Measurements from ENCODE around the gene PGLYRP2.

The PGLYRP2 gene

GRCh38 chr19:15426485-15427349 lies 52.6 kb downstream of the PGLYRP2 start:
- H3K4me3 Mint-ChIP-seq: no peak overlapping the region
- peaks cover 7% of the 10 kb centered on the region for H3K27me3 Mint-ChIP-seq (ENCODE audit: low read depth, poor library complexity)
- TF ChIP-seq CTCF (IDR thresholded peaks at IDR 0.05): no peak
- H3K27ac Mint-ChIP-seq: no peak overlapping the region
- peaks cover 58% of the 10 kb centered on the region for H3K36me3 Mint-ChIP-seq (ENCODE audit: low read depth)
- H3K9me3 Mint-ChIP-seq: peaks cover 23% of the 10 kb centered on the region
- H3K4me1 Mint-ChIP-seq: peaks cover 16% of the 10 kb centered on the region
- no peak for DNase-seq

- Mint-ChIP-seq H3K4me1 (peaks cover 3% of the 10 kb centered on the region), H3K36me3 (ENCODE audit: low read depth) (peaks cover 56% of the 10 kb centered on the region), H3K27ac (no peak overlapping the region), H3K4me3 (no peak overlapping the region), H3K27me3 (ENCODE audit: low read depth, poor library complexity) (peaks cover 5% of the 10 kb centered on the region), H3K9me3 (peaks cover 23% of the 10 kb centered on the region)
- TF ChIP-seq CTCF (IDR thresholded peaks at IDR 0.05): no peak
- DNase-seq: no peak
These were observed 53.9 kb downstream of the PGLYRP2 start for GRCh38 chr19:15425321-15425950.

- DNase-seq: no peak
- Mint-ChIP-seq H3K4me1 (peaks cover 3% of the 10 kb centered on the region), H3K27me3 (ENCODE audit: low read depth, poor library complexity) (peaks cover 5% of the 10 kb centered on the region)
These were observed 54.5 kb downstream of the PGLYRP2 start for GRCh38 chr19:15424692-15425272.

GRCh38 chr19:15424121-15424520 lies 55.2 kb downstream of the PGLYRP2 start:
- Mint-ChIP-seq H3K27me3 (ENCODE audit: low read depth, poor library complexity) (peaks cover 5% of the 10 kb centered on the region), H3K4me3 (no peak overlapping the region), H3K4me1 (peaks cover 10% of the 10 kb centered on the region), H3K9me3 (peaks cover 23% of the 10 kb centered on the region), H3K27ac (no peak overlapping the region), H3K36me3 (ENCODE audit: low read depth) (peaks cover 53% of the 10 kb centered on the region)
- no peak for TF ChIP-seq CTCF (IDR thresholded peaks at IDR 0.05)
- DNase-seq: no peak

More at GRCh38 chr19:15424692-15425272, 54.5 kb downstream of the PGLYRP2 start:
- Mint-ChIP-seq H3K36me3 (ENCODE audit: low read depth) (peaks cover 53% of the 10 kb centered on the region), H3K4me3 (no peak overlapping the region), H3K27ac (no peak overlapping the region), H3K9me3 (peaks cover 23% of the 10 kb centered on the region)
- no peak for TF ChIP-seq CTCF (IDR thresholded peaks at IDR 0.05)

GRCh38 chr19:15423130-15423529 lies 56.2 kb downstream of the PGLYRP2 start:
- Mint-ChIP-seq H3K9me3 (peaks cover 23% of the 10 kb centered on the region), H3K4me1 (peaks cover 13% of the 10 kb centered on the region), H3K27ac (no peak overlapping the region), H3K27me3 (ENCODE audit: low read depth, poor library complexity) (peaks cover 5% of the 10 kb centered on the region), H3K4me3 (no peak overlapping the region), H3K36me3 (ENCODE audit: low read depth) (peaks cover 53% of the 10 kb centered on the region)
- no peak for TF ChIP-seq CTCF (IDR thresholded peaks at IDR 0.05)
- DNase-seq: no peak
